ENCODE measurements around the gene ARL15.

DNA sequence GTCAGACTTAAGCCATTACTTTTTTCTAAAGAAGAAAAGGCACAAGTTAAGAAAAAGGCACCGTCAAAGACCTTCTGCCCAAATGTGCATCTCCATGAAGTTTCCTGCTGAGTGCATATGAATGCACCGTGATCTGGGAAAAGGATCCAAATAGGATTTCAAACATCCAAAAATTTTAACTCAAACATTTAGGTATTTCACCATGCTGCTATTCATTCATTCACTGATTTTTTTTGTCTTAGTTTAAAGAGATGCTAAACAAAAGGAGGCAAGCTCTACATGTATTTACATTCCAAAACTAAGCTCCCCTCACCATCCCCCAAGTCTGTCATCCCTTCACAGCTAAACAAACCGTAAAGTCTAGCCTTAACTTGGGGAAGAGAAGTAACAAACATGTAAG is 291.9 kb downstream of the ARL15 start:
- TF ChIP-seq EZH2 (IDR thresholded peaks at IDR 0.05; ENCODE audit: insufficient read depth, poor library complexity, severe bottlenecking) (no peak), EZH2phosphoT487 (IDR thresholded peaks at IDR 0.05; ENCODE audit: insufficient read depth, low read depth) (no peak)
